Upper lobe of left lung (tissue), 6 donors: ENCODE results near the gene CDKL1. TPM values are rescaled to one million over a fixed set of nuclear protein-coding genes. Genes with fewer than 3 reads are reported as not detected.
"Not testable (repeated sequence)": the region's sequence is repeated elsewhere in the genome, so short reads cannot be mapped to it uniquely, and the experiment has no call there.

Source experiments
- ATAC-seq, 2 donors: fragments of 200-7000 bp; cut with Tn5 transposase; one replicate each; pipeline ENCODE4 v1.9.1; 2022; ENCODE audit warnings: mild to moderate bottlenecking in 2 of 2, moderate library complexity in 2 of 2; ENCODE audit not compliant: low FRiP score in 2 of 2
- DNase-seq, 2 donors: peaks; one replicate each; pipeline ENCODE4 v3.0.0-alpha.2; 2019 to 2020
- H3K27ac ChIP-seq, 4 donors: fragments of 200-600 bp; sonication (generic); one replicate each; pipeline ENCODE4 v1.5.1; 2016 to 2019
- H3K27me3 ChIP-seq, 4 donors: fragments of 200-600 bp; sonication (generic); one replicate each; pipeline ENCODE4 v1.5.1; 2017 to 2019
- H3K36me3 ChIP-seq, 4 donors: fragments of 200-600 bp; sonication (generic); one replicate each; pipeline ENCODE4 v1.5.1; 2016 to 2019
- H3K4me1 ChIP-seq, 4 donors: fragments of 200-600 bp; sonication (generic); one replicate each; pipeline ENCODE4 v1.5.1; 2018 to 2019
- H3K4me3 ChIP-seq, 4 donors: fragments of 200-600 bp; sonication (generic); one replicate each; pipeline ENCODE4 v1.5.1; 2017 to 2019; ENCODE audit warnings: mild to moderate bottlenecking in 2 of 4, moderate library complexity in 1 of 4
- H3K9me3 ChIP-seq, 4 donors: fragments of 200-600 bp; sonication (generic); one replicate each; pipeline ENCODE4 v1.5.1; 2018 to 2019
- EP300 ChIP-seq, 4 donors: sonication (generic); formaldehyde crosslinking; IDR thresholded peaks; one replicate each; pipeline ENCODE4 v1.5.1; 2017; ENCODE audit warnings: antibody characterized with exemption in 4 of 4, control low read depth in 2 of 4
- POLR2A ChIP-seq, 4 donors: fragments of 450-650 bp; IDR thresholded peaks; one replicate each; pipeline ENCODE4 v1.5.1; 2016 to 2017; ENCODE audit warnings: antibody characterized with exemption in 4 of 4, mild to moderate bottlenecking in 2 of 4
- POLR2AphosphoS5 ChIP-seq, 2 donors: sonication (generic); formaldehyde crosslinking; IDR thresholded peaks; one replicate each; pipeline ENCODE4 v1.5.1; 2017; ENCODE audit warnings: antibody characterized with exemption in 2 of 2
- WGBS, 2 donors: methylation state at CpG; one replicate each; pipeline ENCODE4 v1.1.5; 2017 to 2018; 5-methylcytosine and 5-hydroxymethylcytosine counted together
- total RNA-seq, 6 donors: library from RNA; depleted of rRNA in 4 of 6; stranded (reverse); fragments of >200 nt in 4 of 6; gene quantifications; one replicate each; pipeline versions ENCODE4 v1.1.0 to v1.2.1, GENCODE V29; 2016 to 2021
- TF ChIP-seq, protein P1 (sequence below), 6 experiments: fragments of 450-650 bp in 4 of 6; fragments of 200-600 bp in 2 of 6; sonication (generic) in 2 of 6; IDR thresholded peaks; one replicate each; pipeline ENCODE4 v1.5.1; 2016 to 2019; ENCODE audit warnings: antibody characterized with exemption in 6 of 6
- donor health status: DM: no; HTN: no; CAD: no; lungs with moderate emphysema.
- donor health status: DM: no; HTN: yes; CAD: no; lungs with severe emphysema.

Gene CDKL1
- total RNA-seq, 6 donors from 2014 or later: 24.6 to 44.7 (median 30.1) TPM

DNA sequence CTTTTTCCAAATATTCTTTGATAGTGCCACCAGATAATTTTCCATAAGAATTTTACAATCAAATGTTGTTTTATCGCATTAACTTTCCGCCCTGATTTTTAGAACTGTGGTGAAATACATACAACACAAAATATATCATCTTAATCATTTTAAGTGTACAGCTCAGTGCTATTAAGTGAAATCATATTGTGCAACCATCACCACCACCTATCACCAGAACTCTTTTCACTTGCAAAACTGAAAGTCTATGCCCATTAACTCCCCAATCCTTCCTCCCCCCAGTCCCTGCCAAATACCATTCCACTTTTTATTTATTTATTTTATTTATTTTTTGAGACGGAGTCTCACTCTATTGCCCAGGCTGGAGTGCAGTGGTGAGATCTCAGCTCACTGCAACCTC lies 36.6 kb downstream of the CDKL1 start:
- no peak for TF ChIP-seq POLR2A (IDR thresholded peaks at IDR 0.05)
- no peak for TF ChIP-seq EP300 (IDR thresholded peaks at IDR 0.05)
- TF ChIP-seq, protein P1, sequence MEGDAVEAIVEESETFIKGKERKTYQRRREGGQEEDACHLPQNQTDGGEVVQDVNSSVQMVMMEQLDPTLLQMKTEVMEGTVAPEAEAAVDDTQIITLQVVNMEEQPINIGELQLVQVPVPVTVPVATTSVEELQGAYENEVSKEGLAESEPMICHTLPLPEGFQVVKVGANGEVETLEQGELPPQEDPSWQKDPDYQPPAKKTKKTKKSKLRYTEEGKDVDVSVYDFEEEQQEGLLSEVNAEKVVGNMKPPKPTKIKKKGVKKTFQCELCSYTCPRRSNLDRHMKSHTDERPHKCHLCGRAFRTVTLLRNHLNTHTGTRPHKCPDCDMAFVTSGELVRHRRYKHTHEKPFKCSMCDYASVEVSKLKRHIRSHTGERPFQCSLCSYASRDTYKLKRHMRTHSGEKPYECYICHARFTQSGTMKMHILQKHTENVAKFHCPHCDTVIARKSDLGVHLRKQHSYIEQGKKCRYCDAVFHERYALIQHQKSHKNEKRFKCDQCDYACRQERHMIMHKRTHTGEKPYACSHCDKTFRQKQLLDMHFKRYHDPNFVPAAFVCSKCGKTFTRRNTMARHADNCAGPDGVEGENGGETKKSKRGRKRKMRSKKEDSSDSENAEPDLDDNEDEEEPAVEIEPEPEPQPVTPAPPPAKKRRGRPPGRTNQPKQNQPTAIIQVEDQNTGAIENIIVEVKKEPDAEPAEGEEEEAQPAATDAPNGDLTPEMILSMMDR (IDR thresholded peaks at IDR 0.05): no peak
- no peak for TF ChIP-seq POLR2AphosphoS5 (IDR thresholded peaks at IDR 0.05)
- no peak overlapping the region for H3K4me3 ChIP-seq
- ATAC-seq (no peak), DNase-seq (no peak)
- H3K27me3 ChIP-seq: no peaks in the 10 kb centered on the region
- no peaks in the 10 kb centered on the region for H3K9me3 ChIP-seq
- 84 to 90% methylated on average over 3 of the region's 3 CpGs for WGBS, 2 donors
- peaks cover 15 to 18% (median 17%) of the 10 kb centered on the region in 4 donors for H3K4me1 ChIP-seq
- H3K27ac ChIP-seq: no peak overlapping the region
- peaks cover 0 to 7% (median 3%) of the 10 kb centered on the region in 4 donors for H3K36me3 ChIP-seq

DNA sequence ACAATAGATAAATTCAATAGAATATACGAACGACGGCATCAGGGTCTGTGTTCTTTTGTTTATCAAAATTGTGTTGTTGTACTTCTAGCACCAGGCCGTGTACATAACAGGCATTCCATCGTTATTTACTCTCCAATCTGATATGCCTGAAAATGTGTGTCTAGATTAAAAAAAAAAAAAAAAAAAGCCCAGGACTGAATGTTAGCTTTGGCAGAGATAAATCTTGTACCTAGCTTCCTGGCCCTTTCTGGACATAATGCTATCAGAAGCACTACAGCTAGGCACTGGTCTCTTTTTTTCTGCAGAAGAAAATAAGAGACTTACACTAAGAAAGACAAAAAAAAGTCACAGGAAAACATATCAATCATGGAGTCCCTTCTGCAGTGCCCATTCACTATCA lies 37.0 kb downstream of the CDKL1 start:
- no peak for DNase-seq
- H3K27ac ChIP-seq: no peak overlapping the region
- no peaks in the 10 kb centered on the region for H3K9me3 ChIP-seq
- peaks cover 13 to 18% (median 14%) of the 10 kb centered on the region in 4 donors for H3K4me1 ChIP-seq
- no peak for ATAC-seq
- peaks cover 0 to 7% (median 3%) of the 10 kb centered on the region in 4 donors for H3K36me3 ChIP-seq
- no peak for TF ChIP-seq EP300 (IDR thresholded peaks at IDR 0.05)
- TF ChIP-seq, protein P1 (IDR thresholded peaks at IDR 0.05): no peak
- no peak for TF ChIP-seq POLR2A (IDR thresholded peaks at IDR 0.05)
- TF ChIP-seq POLR2AphosphoS5 (IDR thresholded peaks at IDR 0.05): no peak
- 68 to 73% methylated on average over 5 of the region's 5 CpGs for WGBS, 2 donors
- no peak overlapping the region for H3K4me3 ChIP-seq
- no peaks in the 10 kb centered on the region for H3K27me3 ChIP-seq

DNA sequence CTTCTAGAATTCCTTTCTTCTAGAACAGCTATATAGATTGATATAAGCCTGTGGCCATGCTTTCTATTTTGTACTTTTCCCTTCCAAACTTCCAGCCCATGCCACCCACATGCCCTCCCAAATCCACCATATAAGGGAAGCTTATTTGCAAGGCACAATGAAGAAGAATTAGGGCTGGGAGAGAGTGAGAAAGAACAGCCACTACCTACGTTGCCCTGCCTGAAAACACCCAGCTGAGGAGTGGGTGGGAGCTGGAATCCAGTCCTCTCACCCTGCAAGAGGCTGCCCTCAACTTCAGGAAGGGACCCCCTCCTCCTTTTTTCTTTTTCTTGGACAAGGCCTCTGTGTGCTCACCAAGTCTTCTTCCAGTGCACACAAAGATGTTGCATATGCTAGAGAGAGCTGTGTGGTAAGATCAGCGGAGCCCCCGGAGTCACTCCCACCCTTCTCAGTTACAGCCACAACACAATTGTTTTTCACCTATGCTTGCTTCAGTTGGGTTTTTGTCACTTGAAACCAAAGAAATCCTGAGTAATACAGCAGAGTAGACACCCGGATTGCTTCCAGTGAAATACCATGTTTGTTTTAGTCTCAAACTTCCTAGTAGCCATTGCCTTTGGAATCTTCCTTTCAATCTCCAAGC lies 38.8 kb downstream of the CDKL1 start:
- H3K9me3 ChIP-seq: no peaks in the 10 kb centered on the region
- no peak overlapping the region for H3K27ac ChIP-seq
- WGBS, 2 donors: 89 to 94% methylated on average over 4 of the region's 4 CpGs
- ATAC-seq (no peak), DNase-seq (no peak)
- H3K4me1 ChIP-seq: peaks cover 0 to under 1% (median 0%) of the 10 kb centered on the region in 4 donors
- no peaks in the 10 kb centered on the region for H3K27me3 ChIP-seq
- peaks cover 0 to 7% (median 3%) of the 10 kb centered on the region in 4 donors for H3K36me3 ChIP-seq
- TF ChIP-seq, protein P1 (IDR thresholded peaks at IDR 0.05): no peak
- TF ChIP-seq POLR2AphosphoS5 (IDR thresholded peaks at IDR 0.05): no peak
- TF ChIP-seq EP300 (IDR thresholded peaks at IDR 0.05): no peak
- no peak for TF ChIP-seq POLR2A (IDR thresholded peaks at IDR 0.05)
- no peak overlapping the region for H3K4me3 ChIP-seq

DNA sequence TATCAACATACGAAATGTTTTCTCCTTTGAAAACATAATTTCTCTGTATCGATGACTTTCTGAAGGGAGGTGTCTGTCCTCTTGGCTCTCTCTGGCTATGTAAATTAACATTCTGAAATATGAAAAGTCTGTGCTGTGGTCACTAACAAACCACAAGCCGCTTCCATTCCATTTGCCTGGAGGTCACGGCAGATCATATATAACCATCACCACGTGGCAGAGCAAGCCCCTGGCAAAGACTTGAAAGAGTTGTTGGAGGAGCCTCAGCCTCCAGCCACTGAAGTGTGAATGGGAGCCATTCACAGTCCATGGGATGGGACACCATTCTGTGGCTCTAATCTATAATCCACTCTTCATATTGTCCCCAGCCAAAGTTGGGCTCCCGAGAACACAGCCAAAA lies 39.6 kb downstream of the CDKL1 start:
- TF ChIP-seq, protein P1 (IDR thresholded peaks at IDR 0.05): no peak
- TF ChIP-seq EP300 (IDR thresholded peaks at IDR 0.05) (no peak), POLR2AphosphoS5 (IDR thresholded peaks at IDR 0.05) (no peak), POLR2A (IDR thresholded peaks at IDR 0.05) (no peak)

DNA sequence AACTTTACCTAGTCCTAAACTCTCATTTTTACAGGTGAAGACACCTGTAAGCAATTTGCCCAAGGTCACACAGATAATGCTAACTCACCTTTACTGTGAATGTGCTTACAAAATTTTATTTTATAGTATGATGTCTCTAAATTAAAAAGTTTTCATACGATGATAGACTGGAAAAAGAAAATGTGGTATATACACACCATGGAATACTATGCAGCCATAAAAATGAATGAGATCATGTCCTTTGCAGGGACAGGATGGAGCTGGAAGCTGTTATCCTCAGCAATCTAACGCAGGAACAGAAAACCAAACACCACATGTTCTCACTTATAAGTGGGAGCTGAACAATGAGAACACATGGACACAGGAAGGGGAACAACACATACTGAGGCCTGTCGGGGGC lies 40.4 kb downstream of the CDKL1 start:
- H3K36me3 ChIP-seq, H3K27me3 ChIP-seq, H3K4me1 ChIP-seq, DNase-seq, ATAC-seq, H3K9me3 ChIP-seq, H3K27ac ChIP-seq, H3K4me3 ChIP-seq: not testable (repeated sequence)
- WGBS, 2 donors: 69 to 78% methylated on average over 3 of the region's 3 CpGs

More for the DNA sequence above, 39.6 kb downstream of the CDKL1 start:
- 72% methylated on average over 6 of the region's 6 CpGs for WGBS, 2 donors
- Histone ChIP-seq H3K4me1 (no peaks in the 10 kb centered on the region), H3K9me3 (no peaks in the 10 kb centered on the region), H3K27me3 (no peaks in the 10 kb centered on the region), H3K27ac (no peak overlapping the region), H3K36me3 (peaks cover 0 to 7% (median 3%) of the 10 kb centered on the region in 4 donors), H3K4me3 (no peak overlapping the region)
- no peak for ATAC-seq
- no peak for DNase-seq
